Measurements from ENCODE around the gene RHOF. TPM values are rescaled to one million over a fixed set of nuclear protein-coding genes. Genes with fewer than 3 reads are reported as not detected.
A peak's percentile ranks its signal among the peaks of the same experiment; 100 is the strongest.

RHOF gene
- total RNA-seq, 4 donors from 2014 or later: 9.4 to 15.7 (median 12.1) TPM

GRCh38 chr12:121801595-121802484, 8.4 kb upstream of the RHOF start:
- Histone ChIP-seq H3K9me3 (no peaks in the 10 kb centered on the region), H3K27me3 (no peaks in the 10 kb centered on the region), H3K27ac (peak overlapping the region; percentile 100), H3K4me3 (peak overlapping the region; percentile 85), H3K36me3 (peaks cover 0 to 3% of the 10 kb centered on the region in 2 donors), H3K4me1 (peaks cover 6 to 62% (median 34%) of the 10 kb centered on the region in 3 donors)
- 3% methylated on average over 15 to 17 of the region's 18 CpGs for WGBS, 2 donors (ENCODE audit: low coverage in 1 of 2)
- no peak for ATAC-seq
- TF ChIP-seq POLR2AphosphoS5 (IDR thresholded peaks at IDR 0.05) (no peak), EP300 (IDR thresholded peaks at IDR 0.05) (no peak), POLR2A (IDR thresholded peaks at IDR 0.05) (no peak), CTCF (IDR thresholded peaks at IDR 0.05) (no peak)

GRCh38 chr12:121800694-121801594, 7.5 kb upstream of the RHOF start:
- Histone ChIP-seq H3K4me1 (peaks cover 6 to 62% (median 35%) of the 10 kb centered on the region in 3 donors), H3K4me3 (peak overlapping the region; percentile 85), H3K27me3 (no peaks in the 10 kb centered on the region), H3K9me3 (no peaks in the 10 kb centered on the region), H3K36me3 (peaks cover 0 to 5% of the 10 kb centered on the region in 2 donors), H3K27ac (peak overlapping the region; percentile 100)
- TF ChIP-seq POLR2AphosphoS5 (IDR thresholded peaks at IDR 0.05): peak; percentile 51
- TF ChIP-seq POLR2A (IDR thresholded peaks at IDR 0.05): peak; percentile 59 to 62
- TF ChIP-seq EP300 (IDR thresholded peaks at IDR 0.05): no peak
- peak; percentile 23 for ATAC-seq
- WGBS, 2 donors (ENCODE audit: low coverage in 1 of 2): 0 to 1% methylated on average over 16 to 19 of the region's 86 CpGs

GRCh38 chr12:121799842-121800693, 6.6 kb upstream of the RHOF start:
- Histone ChIP-seq H3K36me3 (peaks cover 0 to 13% of the 10 kb centered on the region in 2 donors), H3K27ac (peak overlapping the region; percentile 100), H3K4me3 (peak overlapping the region; percentile 85), H3K27me3 (no peaks in the 10 kb centered on the region), H3K4me1 (peaks cover 6 to 62% (median 40%) of the 10 kb centered on the region in 3 donors), H3K9me3 (no peaks in the 10 kb centered on the region)
- WGBS, 2 donors (ENCODE audit: low coverage in 1 of 2): 0% methylated on average over 4 of the region's 84 CpGs; no CpG with 5 or more reads in 1 of the 2 donors
- TF ChIP-seq POLR2A (IDR thresholded peaks at IDR 0.05) (peak; percentile 75 to 84), CTCF (IDR thresholded peaks at IDR 0.05) (no peak), EP300 (IDR thresholded peaks at IDR 0.05) (no peak), POLR2AphosphoS5 (IDR thresholded peaks at IDR 0.05) (peak; percentile 73)
- ATAC-seq: peak; percentile 71

GRCh38 chr12:121799156-121799841, 5.8 kb upstream of the RHOF start:
- TF ChIP-seq POLR2A (IDR thresholded peaks at IDR 0.05): peak in 1 of 2 donors; percentile 3
- peak; percentile 67 for TF ChIP-seq POLR2AphosphoS5 (IDR thresholded peaks at IDR 0.05)
- no peak for TF ChIP-seq EP300 (IDR thresholded peaks at IDR 0.05)
- peak; percentile 54 for ATAC-seq
- 30% methylated on average over 4 of the region's 30 CpGs; no CpG with 5 or more reads in 1 of the 2 donors for WGBS, 2 donors (ENCODE audit: low coverage in 1 of 2)
- Histone ChIP-seq H3K27me3 (no peaks in the 10 kb centered on the region), H3K9me3 (no peaks in the 10 kb centered on the region), H3K36me3 (peaks cover 0 to 13% of the 10 kb centered on the region in 2 donors), H3K4me1 (peaks cover 6 to 66% (median 45%) of the 10 kb centered on the region in 3 donors), H3K27ac (peak overlapping the region; percentile 100), H3K4me3 (peak overlapping the region; percentile 85)

- Histone ChIP-seq H3K27ac (peak overlapping the region; percentile 100), H3K27me3 (no peaks in the 10 kb centered on the region), H3K36me3 (peaks cover 0 to 13% of the 10 kb centered on the region in 2 donors), H3K4me3 (peak overlapping the region; percentile 85), H3K4me1 (peaks cover 6 to 72% (median 45%) of the 10 kb centered on the region in 3 donors), H3K9me3 (no peaks in the 10 kb centered on the region)
- ATAC-seq: no peak
- TF ChIP-seq CTCF (IDR thresholded peaks at IDR 0.05) (no peak), EP300 (IDR thresholded peaks at IDR 0.05) (no peak)
- WGBS, 2 donors (ENCODE audit: low coverage in 1 of 2): 31% methylated on average over 6 of the region's 10 CpGs; no CpG with 5 or more reads in 1 of the 2 donors
These were observed 5.3 kb upstream of the RHOF start for GRCh38 chr12:121798787-121799155.

All from gastroesophageal sphincter (tissue), 4 donors.